ENCODE results near the gene MYOZ3. TPM values are rescaled to one million over a fixed set of nuclear protein-coding genes. Genes with fewer than 3 reads are reported as not detected.

MYOZ3 gene
- total and polyA plus RNA-seq, 2 of the 8 experiments (the other 6 are each of a cell fraction or from before 2014, with no cell fraction given) = 9.6 to 19.1 TPM

- TF ChIP-seq CHD7 (IDR thresholded peaks at IDR 0.05; ENCODE audit: insufficient replicate concordance, low read length) = no peak
- no peak for TF ChIP-seq SRF (IDR thresholded peaks at IDR 0.05; ENCODE audit: low read depth, low read length)
- TF ChIP-seq NRF1 (IDR thresholded peaks at IDR 0.05; ENCODE audit: low read depth, low read length) = no peak
- no peak for TF ChIP-seq SP2 (IDR thresholded peaks at IDR 0.05; ENCODE audit: low read length)
Observed at GRCh38 chr5:150649108-150650020, 11.7 kb upstream of the MYOZ3 start (continued).
